IPS DF 6.9 (cell line): Measurements from ENCODE around the gene SNX13.

Experiments
- DNase-seq: peaks from one replicate; pipeline ENCODE4 v3.0.0-alpha.2; 2013; ENCODE audit warnings: low read depth, low spot score
- H3K27ac ChIP-seq: one replicate; pipeline ENCODE4 v1.5.1; 2013; ENCODE audit warnings: low read length, control low read depth
- H3K27me3 ChIP-seq: 2 replicates; pipeline ENCODE4 v1.6.1; 2013; ENCODE audit warnings: mild to moderate bottlenecking, low read length; ENCODE audit not compliant: control insufficient read depth, insufficient read depth
- H3K36me3 ChIP-seq: 2 replicates; pipeline ENCODE4 v1.6.1; 2013; ENCODE audit warnings: low read length; ENCODE audit not compliant: control insufficient read depth, insufficient read depth
- H3K4me1 ChIP-seq: 2 replicates; pipeline ENCODE4 v1.6.1; 2013; ENCODE audit warnings: low read length; ENCODE audit not compliant: control insufficient read depth, insufficient read depth
- H3K4me3 ChIP-seq: 2 replicates; pipeline ENCODE4 v1.5.1; 2013; ENCODE audit warnings: mild to moderate bottlenecking, low read length
- H3K9me3 ChIP-seq: 2 replicates; pipeline ENCODE4 v1.6.1; 2013; ENCODE audit warnings: low read length, inconsistent platforms; ENCODE audit not compliant: control insufficient read depth, insufficient read depth
- WGBS: extraction: QIAGEN DNeasy Blood & Tissue Kit; methylation state at CpG from one replicate; pipeline ENCODE4 v1.1.7; 2013; ENCODE audit warnings: mixed read lengths, missing lambda C conversion rate; ENCODE audit not compliant: insufficient read length, insufficient coverage; 5-methylcytosine and 5-hydroxymethylcytosine counted together

Gene SNX13

DNA sequence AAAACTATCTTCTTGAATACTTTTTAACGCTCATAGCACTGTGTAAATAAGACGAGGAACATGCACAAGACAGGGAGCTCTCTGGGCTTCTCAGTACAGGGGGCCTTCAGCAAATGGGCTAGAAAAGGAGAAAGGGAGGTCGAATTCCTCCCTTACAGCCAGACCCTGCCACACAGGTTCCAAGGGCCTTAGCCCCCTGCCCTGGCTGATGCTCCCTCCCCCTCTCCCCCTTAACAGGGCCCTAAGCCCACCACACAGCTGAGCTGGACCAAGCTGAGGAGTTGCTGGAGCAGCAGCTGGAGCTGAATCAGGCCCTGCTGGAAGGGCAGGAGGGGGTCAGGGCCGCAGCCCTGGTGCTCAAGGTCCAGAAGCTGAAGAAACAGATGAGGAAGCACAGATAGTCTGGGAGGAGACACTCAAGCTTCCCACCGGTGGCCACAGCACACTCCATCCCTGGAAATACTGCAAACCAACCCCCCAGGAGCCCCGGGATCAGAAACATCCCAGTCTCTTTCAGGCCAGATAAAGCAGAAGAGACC is 153.9 kb downstream of the SNX13 start:
- Histone ChIP-seq H3K9me3 (no peaks in the 10 kb centered on the region), H3K27me3 (no peaks in the 10 kb centered on the region), H3K27ac (no peak overlapping the region), H3K36me3 (no peaks in the 10 kb centered on the region), H3K4me1 (peaks cover 3% of the 10 kb centered on the region; the same call in 1 of the 2 replicates), H3K4me3 (no peak overlapping the region)
- DNase-seq: no peak
- WGBS: no CpG with 5 or more reads among the region's 6 CpGs

DNA sequence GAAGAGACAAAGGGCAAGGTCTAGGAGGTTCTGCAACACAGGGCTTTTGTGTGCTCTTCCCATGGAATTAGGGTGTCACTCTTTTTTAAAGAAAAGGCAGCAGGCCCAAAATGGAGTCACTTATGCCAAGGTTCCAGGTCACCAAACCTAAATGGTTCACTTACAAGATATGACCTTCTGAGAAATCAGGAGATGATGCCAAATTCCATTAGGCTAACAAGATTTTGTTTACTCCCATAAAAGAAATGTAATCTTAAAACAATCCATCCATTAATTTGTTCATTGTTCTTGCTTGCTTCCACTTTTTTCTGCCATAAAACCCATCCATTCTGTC is 158.1 kb downstream of the SNX13 start:
- Histone ChIP-seq H3K36me3 (no peaks in the 10 kb centered on the region), H3K4me3 (no peak overlapping the region), H3K4me1 (peaks cover 2% of the 10 kb centered on the region; the same call in 1 of the 2 replicates), H3K9me3 (no peaks in the 10 kb centered on the region), H3K27me3 (no peaks in the 10 kb centered on the region), H3K27ac (no peak overlapping the region)
- DNase-seq: no peak

- Histone ChIP-seq H3K27me3 (no peaks in the 10 kb centered on the region), H3K4me1 (peaks cover 2% of the 10 kb centered on the region; the same call in 1 of the 2 replicates), H3K9me3 (no peaks in the 10 kb centered on the region), H3K27ac (no peak overlapping the region), H3K36me3 (no peaks in the 10 kb centered on the region), H3K4me3 (no peak overlapping the region)
- WGBS: no CpG with 5 or more reads among the region's 7 CpGs
- DNase-seq: no peak
Measured at GRCh38 chr7:17781491-17782215, 158.6 kb downstream of the SNX13 start.

- H3K4me3 ChIP-seq: no peak overlapping the region
- WGBS: no CpG with 5 or more reads among the region's 1 CpG
- no peaks in the 10 kb centered on the region for H3K4me1 ChIP-seq
- H3K27ac ChIP-seq: no peak overlapping the region
- no peak for DNase-seq
- H3K9me3 ChIP-seq: no peaks in the 10 kb centered on the region
- no peaks in the 10 kb centered on the region for H3K27me3 ChIP-seq
- H3K36me3 ChIP-seq: no peaks in the 10 kb centered on the region
Measured at GRCh38 chr7:17779381-17779780, 160.9 kb downstream of the SNX13 start.

DNA sequence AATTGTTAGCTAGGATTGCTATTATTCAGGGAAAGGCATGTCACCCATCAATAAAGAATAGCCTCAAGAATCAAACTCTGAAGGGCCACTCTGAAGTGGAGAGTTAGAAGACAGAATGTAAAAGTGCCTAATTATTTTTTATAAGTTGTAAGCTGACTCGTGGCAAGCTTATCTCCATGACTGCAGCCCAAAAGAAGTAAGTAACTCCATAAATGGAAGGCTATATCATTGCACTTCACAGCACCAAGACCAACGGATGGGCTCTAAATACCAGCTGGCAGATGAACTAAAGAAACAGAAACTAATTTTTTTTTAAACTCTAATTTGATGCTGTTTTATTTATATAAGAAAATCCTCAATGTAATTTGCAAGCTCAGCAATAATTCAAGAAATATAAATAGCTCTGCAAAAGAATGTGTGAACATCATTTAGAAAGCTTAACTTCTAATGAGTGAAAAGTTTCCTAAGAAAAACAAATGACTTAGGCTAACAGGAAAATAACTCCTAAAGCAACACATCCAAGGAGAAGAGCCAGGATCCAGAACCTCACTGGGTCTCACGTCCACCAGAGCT is 165.5 kb downstream of the SNX13 start:
- WGBS: no CpG with 5 or more reads among the region's 3 CpGs
- no peaks in the 10 kb centered on the region for H3K9me3 ChIP-seq
- H3K36me3 ChIP-seq: no peaks in the 10 kb centered on the region
- no peak overlapping the region for H3K27ac ChIP-seq
- no peak for DNase-seq
- no peak overlapping the region for H3K4me3 ChIP-seq
- H3K4me1 ChIP-seq: peaks cover 3% of the 10 kb centered on the region; the same call in 1 of the 2 replicates
- no peaks in the 10 kb centered on the region for H3K27me3 ChIP-seq

- Histone ChIP-seq H3K27me3 (no peaks in the 10 kb centered on the region), H3K36me3 (no peaks in the 10 kb centered on the region), H3K9me3 (no peaks in the 10 kb centered on the region), H3K4me1 (peaks cover 3% of the 10 kb centered on the region; the same call in 1 of the 2 replicates), H3K4me3 (no peak overlapping the region), H3K27ac (no peak overlapping the region)
- no peak for DNase-seq
- no CpG with 5 or more reads among the region's 2 CpGs for WGBS
Measured at GRCh38 chr7:17774248-17774647, 166.0 kb downstream of the SNX13 start.

DNA sequence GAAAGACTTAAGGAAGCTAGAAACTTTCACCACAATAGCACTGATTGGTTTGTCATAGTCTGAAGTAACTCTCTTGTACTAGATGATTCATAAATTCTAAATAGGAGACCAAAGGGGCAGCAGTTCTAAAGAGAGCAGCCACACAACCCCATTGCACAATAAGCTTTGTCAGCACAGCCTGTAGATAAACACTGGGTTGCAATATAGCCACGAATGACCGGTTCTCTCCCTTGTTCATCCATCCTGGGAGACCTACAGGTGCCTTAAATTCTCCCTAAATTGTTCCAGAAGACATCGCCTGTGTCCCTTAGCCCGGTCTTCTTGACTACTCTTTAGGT is 167.0 kb downstream of the SNX13 start:
- H3K27ac ChIP-seq: no peak overlapping the region

DNA sequence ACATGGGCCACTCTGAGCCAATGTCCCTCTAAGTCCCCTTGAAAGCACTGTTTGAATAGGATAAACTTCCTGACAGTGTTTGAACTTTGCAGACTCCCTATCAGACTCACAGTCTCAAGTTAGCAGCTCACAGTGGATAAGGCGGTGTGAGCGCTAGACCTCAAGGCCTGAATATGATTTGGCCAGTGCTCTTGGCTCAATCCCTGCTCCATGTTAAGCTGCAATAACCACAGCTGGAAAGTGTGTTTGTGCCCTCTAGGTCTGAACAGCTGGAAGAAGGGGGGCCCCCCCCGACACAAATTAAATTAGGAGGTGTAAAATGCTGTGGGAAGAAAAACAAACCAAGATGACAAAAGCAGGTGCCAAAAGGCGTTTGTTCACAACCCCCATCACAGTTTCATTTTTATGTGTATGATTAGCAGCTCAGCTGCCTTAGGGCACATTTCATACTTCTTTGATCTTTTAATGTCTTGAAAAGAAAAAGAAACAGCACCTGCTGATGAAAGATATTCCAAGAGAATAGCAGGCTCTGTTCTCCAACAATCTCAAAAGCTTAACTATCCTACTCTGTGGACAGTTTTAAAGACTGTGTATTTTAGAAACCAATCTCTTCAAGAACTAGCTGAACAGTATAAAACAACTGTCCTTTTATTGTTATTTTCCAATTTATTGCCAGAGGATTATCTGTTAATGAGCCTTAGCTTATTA is 167.6 kb downstream of the SNX13 start:
- H3K4me3 ChIP-seq: no peak overlapping the region
- no peak for DNase-seq
- no peaks in the 10 kb centered on the region for H3K27me3 ChIP-seq
- H3K36me3 ChIP-seq: no peaks in the 10 kb centered on the region
- peaks cover 3% of the 10 kb centered on the region; the same call in 1 of the 2 replicates for H3K4me1 ChIP-seq
- WGBS: no CpG with 5 or more reads among the region's 4 CpGs
- no peaks in the 10 kb centered on the region for H3K9me3 ChIP-seq
- H3K27ac ChIP-seq: no peak overlapping the region

More for the DNA sequence above, 167.0 kb downstream of the SNX13 start:
- peaks cover 3% of the 10 kb centered on the region; the same call in 1 of the 2 replicates for H3K4me1 ChIP-seq
- H3K4me3 ChIP-seq: no peak overlapping the region
- no peaks in the 10 kb centered on the region for H3K36me3 ChIP-seq
- no peaks in the 10 kb centered on the region for H3K27me3 ChIP-seq
- no peaks in the 10 kb centered on the region for H3K9me3 ChIP-seq
- no peak for DNase-seq
- WGBS: no CpG with 5 or more reads among the region's 4 CpGs

DNA sequence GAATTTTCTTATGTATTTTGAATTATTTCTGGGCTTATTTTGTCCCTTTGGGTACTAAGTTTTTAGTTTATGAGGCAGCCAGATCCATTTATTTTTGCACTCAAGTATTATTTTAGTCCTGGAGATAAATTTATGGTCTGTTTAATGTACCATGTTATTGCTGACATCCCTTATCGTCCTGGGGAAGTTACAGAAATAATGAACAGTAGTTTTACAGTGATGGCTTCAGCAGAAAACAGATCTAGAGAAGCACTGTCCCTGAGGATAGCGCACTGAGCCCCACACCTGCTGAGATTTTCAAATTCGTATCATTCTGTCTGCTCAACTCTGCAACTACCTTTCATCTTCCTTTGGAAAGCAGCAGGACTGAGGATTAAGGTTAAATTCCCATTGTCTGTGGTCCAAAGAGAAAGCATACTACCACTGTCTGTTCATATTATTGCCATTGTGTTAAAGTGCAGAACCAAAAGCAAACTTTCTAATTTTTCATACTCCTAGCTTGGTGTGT is 168.3 kb downstream of the SNX13 start:
- peaks cover 3% of the 10 kb centered on the region; the same call in 1 of the 2 replicates for H3K4me1 ChIP-seq
- H3K27ac ChIP-seq: no peak overlapping the region
- no peak overlapping the region for H3K4me3 ChIP-seq
- no peak for DNase-seq
- no CpG with 5 or more reads among the region's 3 CpGs for WGBS
- no peaks in the 10 kb centered on the region for H3K9me3 ChIP-seq
- H3K27me3 ChIP-seq: no peaks in the 10 kb centered on the region
- no peaks in the 10 kb centered on the region for H3K36me3 ChIP-seq

DNA sequence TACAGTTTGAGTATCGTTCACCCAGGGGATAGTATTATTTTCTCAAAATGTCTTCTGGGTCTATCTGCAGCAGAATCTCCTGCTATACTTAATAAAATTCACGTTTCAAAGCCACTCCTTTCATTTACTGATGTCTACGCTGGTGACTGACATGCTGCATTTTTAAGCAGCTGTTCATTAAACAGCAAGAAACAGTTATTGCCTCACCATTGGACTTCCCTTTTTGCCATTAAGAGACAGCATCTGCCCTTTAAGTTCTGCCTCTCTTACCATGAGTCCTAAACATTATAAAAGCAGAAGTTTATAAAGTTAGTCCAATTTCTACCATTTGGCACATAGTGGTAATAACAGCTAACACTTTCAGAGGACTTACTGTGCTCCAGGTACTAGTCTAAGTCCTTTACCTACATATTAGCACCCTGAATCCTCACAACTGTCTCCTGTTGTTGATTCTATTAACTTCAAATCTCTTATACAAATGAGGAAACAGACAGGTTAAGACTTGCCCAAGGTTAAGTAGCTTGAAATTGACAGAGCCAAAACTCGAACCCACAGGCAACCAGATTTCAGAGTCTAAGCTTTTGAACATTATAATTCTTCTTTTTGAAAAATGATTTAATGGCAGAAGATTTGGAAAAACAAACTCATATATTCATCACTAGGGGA is 169.5 kb downstream of the SNX13 start:
- H3K4me3 ChIP-seq: no peak overlapping the region
- WGBS: no CpG with 5 or more reads among the region's 4 CpGs
- no peak overlapping the region for H3K27ac ChIP-seq
- no peak for DNase-seq
- peaks cover 3% of the 10 kb centered on the region; the same call in 1 of the 2 replicates for H3K4me1 ChIP-seq
- no peaks in the 10 kb centered on the region for H3K36me3 ChIP-seq
- no peaks in the 10 kb centered on the region for H3K27me3 ChIP-seq
- H3K9me3 ChIP-seq: no peaks in the 10 kb centered on the region
